MM.1S (cell line): ENCODE data around the gene BLOC1S4.

ENCODE experiments used
- EZH2 ChIP-seq: fragments of 300-600 bp; sonication (generic); optimal IDR thresholded peaks from 2 replicates; pipeline ENCODE3; 2017; ENCODE audit warnings: low read depth, mild to moderate bottlenecking, antibody characterized with exemption, low read length, mixed read lengths
- TF ChIP-seq, protein P1 (sequence below): fragments of 300-600 bp; sonication (generic); IDR thresholded peaks from 2 replicates; pipeline ENCODE4 v1.5.1; 2016; ENCODE audit warnings: antibody characterized with exemption, low read length, mixed read lengths

- no peak for TF ChIP-seq EZH2
- TF ChIP-seq, protein P1, sequence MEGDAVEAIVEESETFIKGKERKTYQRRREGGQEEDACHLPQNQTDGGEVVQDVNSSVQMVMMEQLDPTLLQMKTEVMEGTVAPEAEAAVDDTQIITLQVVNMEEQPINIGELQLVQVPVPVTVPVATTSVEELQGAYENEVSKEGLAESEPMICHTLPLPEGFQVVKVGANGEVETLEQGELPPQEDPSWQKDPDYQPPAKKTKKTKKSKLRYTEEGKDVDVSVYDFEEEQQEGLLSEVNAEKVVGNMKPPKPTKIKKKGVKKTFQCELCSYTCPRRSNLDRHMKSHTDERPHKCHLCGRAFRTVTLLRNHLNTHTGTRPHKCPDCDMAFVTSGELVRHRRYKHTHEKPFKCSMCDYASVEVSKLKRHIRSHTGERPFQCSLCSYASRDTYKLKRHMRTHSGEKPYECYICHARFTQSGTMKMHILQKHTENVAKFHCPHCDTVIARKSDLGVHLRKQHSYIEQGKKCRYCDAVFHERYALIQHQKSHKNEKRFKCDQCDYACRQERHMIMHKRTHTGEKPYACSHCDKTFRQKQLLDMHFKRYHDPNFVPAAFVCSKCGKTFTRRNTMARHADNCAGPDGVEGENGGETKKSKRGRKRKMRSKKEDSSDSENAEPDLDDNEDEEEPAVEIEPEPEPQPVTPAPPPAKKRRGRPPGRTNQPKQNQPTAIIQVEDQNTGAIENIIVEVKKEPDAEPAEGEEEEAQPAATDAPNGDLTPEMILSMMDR, result no peak
These were observed 12.2 kb upstream of the BLOC1S4 start for GRCh38 chr4:6703786-6704185.
